ENCODE results near the gene MAP3K6.
A peak's percentile ranks its signal among the peaks of the same experiment; 100 is the strongest.
"Not testable (repeated sequence)": the region's sequence is repeated elsewhere in the genome, so short reads cannot be mapped to it uniquely, and the experiment has no call there.

MAP3K6 gene

GRCh38 chr1:27366411-27367159 is at the start of gene MAP3K6:
Gene MAP3K6 (minus strand): TSS chr1:27366961. CDS start chr1:27366597, 364 bp downstream.
- no peak for DNase-seq

GRCh38 chr1:27414091-27414490 is 47.3 kb upstream of the MAP3K6 start:
- no peak for DNase-seq

GRCh38 chr1:27413004-27413403 is 46.2 kb upstream of the MAP3K6 start:
- no peak for DNase-seq

- no peak for DNase-seq
Observed at GRCh38 chr1:27412502-27412901, 45.7 kb upstream of the MAP3K6 start.

GRCh38 chr1:27410709-27411108 is 43.9 kb upstream of the MAP3K6 start:
- no peak for DNase-seq

GRCh38 chr1:27409669-27410068 is 42.9 kb upstream of the MAP3K6 start:
- DNase-seq: no peak

GRCh38 chr1:27408151-27408550 is 41.4 kb upstream of the MAP3K6 start:
- DNase-seq: no peak

- DNase-seq: not testable (repeated sequence)
Observed at GRCh38 chr1:27406791-27407190, 40.0 kb upstream of the MAP3K6 start.

- no peak for DNase-seq
Observed at GRCh38 chr1:27406362-27406680, 39.6 kb upstream of the MAP3K6 start.

GRCh38 chr1:27405598-27406361 is 39.0 kb upstream of the MAP3K6 start:
- DNase-seq: not testable (repeated sequence)

- no peak for DNase-seq
Observed at GRCh38 chr1:27405074-27405473, 38.3 kb upstream of the MAP3K6 start.

- DNase-seq: no peak
Observed at GRCh38 chr1:27403931-27404330, 37.2 kb upstream of the MAP3K6 start.

- no peak for DNase-seq
Observed at GRCh38 chr1:27403065-27403726, 36.4 kb upstream of the MAP3K6 start.

- no peak for DNase-seq
Observed at GRCh38 chr1:27402349-27402754, 35.6 kb upstream of the MAP3K6 start.

GRCh38 chr1:27400963-27401341 is 34.2 kb upstream of the MAP3K6 start:
- DNase-seq: no peak

- no peak for DNase-seq
Observed at GRCh38 chr1:27400082-27400962, 33.6 kb upstream of the MAP3K6 start.

GRCh38 chr1:27399251-27400025 is 32.7 kb upstream of the MAP3K6 start:
- DNase-seq: no peak

- DNase-seq: no peak
Observed at GRCh38 chr1:27398405-27399149, 31.8 kb upstream of the MAP3K6 start.

- no peak for DNase-seq
Observed at GRCh38 chr1:27397749-27398148, 31.0 kb upstream of the MAP3K6 start.

- DNase-seq: no peak
Observed at GRCh38 chr1:27397110-27397509, 30.3 kb upstream of the MAP3K6 start.

- peak; percentile 66 for DNase-seq
Observed at GRCh38 chr1:27395441-27396195, 28.9 kb upstream of the MAP3K6 start.

Data from activated T-cell treated with anti-CD3 and anti-CD28 coated beads for 4 hours (primary cell).